ENCODE data around the gene CREBRF.

Gene CREBRF

GRCh38 chr5:173018358-173018757, 37.8 kb upstream of the CREBRF start:
- Histone ChIP-seq H3K4me3 (ENCODE audit: low read length) (no peak overlapping the region), H3K27me3 (ENCODE audit: insufficient read depth, low read length, poor library complexity) (no peaks in the 10 kb centered on the region), H3K36me3 (ENCODE audit: control insufficient read depth, insufficient read depth, low read length) (no peaks in the 10 kb centered on the region), H3K4me2 (ENCODE audit: low read length) (no peak overlapping the region), H2BK5ac (ENCODE audit: low read length) (peak overlapping the region; percentile 17), H3K4ac (ENCODE audit: low read depth, low read length) (no peak overlapping the region), H3K4me1 (ENCODE audit: control insufficient read depth, low read depth, low read length) (peaks cover 13% of the 10 kb centered on the region), H3K79me2 (ENCODE audit: control insufficient read depth, insufficient read depth, low read length) (peaks cover 6% of the 10 kb centered on the region), H3K79me1 (ENCODE audit: low read length) (peaks cover 7% of the 10 kb centered on the region), H3K27ac (ENCODE audit: low read depth, low read length) (no peak overlapping the region), H2BK15ac (replicated peaks; ENCODE audit: low read depth) (no peak overlapping the region), H3K56ac (ENCODE audit: low read length) (no peak overlapping the region), H2AK5ac (ENCODE audit: low read length) (no peak overlapping the region), H3K23ac (ENCODE audit: low read length) (no peak overlapping the region), H4K5ac (ENCODE audit: low read length) (no peak overlapping the region), H3K9ac (ENCODE audit: low read length) (no peak overlapping the region), H3K18ac (ENCODE audit: low read length) (no peak overlapping the region), H4K8ac (ENCODE audit: low read depth, low read length) (no peak overlapping the region), H2BK120ac (ENCODE audit: low read depth, low read length) (no peak overlapping the region)
- no CpG with 5 or more reads among the region's 4 CpGs for WGBS (ENCODE audit: extremely low coverage, insufficient coverage, low lambda C conversion rate)
- no peak for DNase-seq

DNA sequence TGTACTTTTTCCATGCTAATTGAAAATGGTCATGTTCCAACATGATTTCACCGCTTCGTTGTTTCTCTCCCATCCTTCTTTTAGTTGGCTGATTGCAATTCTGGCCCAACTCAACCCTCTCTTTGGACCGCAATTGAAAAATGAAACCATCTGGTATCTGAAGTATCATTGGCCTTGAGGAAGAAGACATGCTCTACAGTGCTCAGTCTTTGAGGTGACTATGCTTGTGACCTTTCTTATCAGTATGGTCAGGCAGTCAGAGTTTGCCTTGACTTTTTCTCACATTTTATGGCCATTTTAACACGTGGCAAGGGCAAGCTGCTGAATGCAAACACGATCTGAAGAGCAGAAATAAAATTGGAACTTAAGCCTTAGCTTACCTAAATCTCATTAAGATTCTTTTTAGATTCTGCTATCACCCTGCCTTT, 36.0 kb upstream of the CREBRF start:
- no peak overlapping the region for H4K8ac ChIP-seq (ENCODE audit: low read depth, low read length)
- H2BK15ac ChIP-seq (replicated peaks; ENCODE audit: low read depth): no peak overlapping the region
- no peak overlapping the region for H3K4me2 ChIP-seq (ENCODE audit: low read length)
- H3K4me1 ChIP-seq (ENCODE audit: control insufficient read depth, low read depth, low read length): peaks cover 13% of the 10 kb centered on the region
- no peak overlapping the region for H2BK5ac ChIP-seq (ENCODE audit: low read length)
- peaks cover 6% of the 10 kb centered on the region for H3K79me2 ChIP-seq (ENCODE audit: control insufficient read depth, insufficient read depth, low read length)
- H3K9ac ChIP-seq (ENCODE audit: low read length): no peak overlapping the region
- H3K4ac ChIP-seq (ENCODE audit: low read depth, low read length): no peak overlapping the region
- H3K56ac ChIP-seq (ENCODE audit: low read length): no peak overlapping the region
- H3K27me3 ChIP-seq (ENCODE audit: insufficient read depth, low read length, poor library complexity): no peaks in the 10 kb centered on the region
- DNase-seq: no peak
- peaks cover 7% of the 10 kb centered on the region for H3K79me1 ChIP-seq (ENCODE audit: low read length)
- no peak overlapping the region for H4K5ac ChIP-seq (ENCODE audit: low read length)
- H3K23ac ChIP-seq (ENCODE audit: low read length): no peak overlapping the region
- WGBS (ENCODE audit: extremely low coverage, insufficient coverage, low lambda C conversion rate): no CpG with 5 or more reads among the region's 5 CpGs
- H3K18ac ChIP-seq (ENCODE audit: low read length): no peak overlapping the region
- H3K27ac ChIP-seq (ENCODE audit: low read depth, low read length): no peak overlapping the region
- no peaks in the 10 kb centered on the region for H3K36me3 ChIP-seq (ENCODE audit: control insufficient read depth, insufficient read depth, low read length)
- H3K4me3 ChIP-seq (ENCODE audit: low read length): no peak overlapping the region
- H2AK5ac ChIP-seq (ENCODE audit: low read length): no peak overlapping the region
- H2BK120ac ChIP-seq (ENCODE audit: low read depth, low read length): no peak overlapping the region

- Histone ChIP-seq H2BK5ac (ENCODE audit: low read length) (no peak overlapping the region), H4K8ac (ENCODE audit: low read depth, low read length) (no peak overlapping the region), H3K4me2 (ENCODE audit: low read length) (no peak overlapping the region), H3K27me3 (ENCODE audit: insufficient read depth, low read length, poor library complexity) (no peaks in the 10 kb centered on the region), H2BK15ac (replicated peaks; ENCODE audit: low read depth) (no peak overlapping the region), H4K5ac (ENCODE audit: low read length) (no peak overlapping the region), H3K79me1 (ENCODE audit: low read length) (peaks cover 8% of the 10 kb centered on the region), H3K9ac (ENCODE audit: low read length) (no peak overlapping the region), H3K18ac (ENCODE audit: low read length) (no peak overlapping the region), H3K27ac (ENCODE audit: low read depth, low read length) (no peak overlapping the region), H3K4ac (ENCODE audit: low read depth, low read length) (no peak overlapping the region), H3K36me3 (ENCODE audit: control insufficient read depth, insufficient read depth, low read length) (no peaks in the 10 kb centered on the region), H3K79me2 (ENCODE audit: control insufficient read depth, insufficient read depth, low read length) (peaks cover 6% of the 10 kb centered on the region), H2AK5ac (ENCODE audit: low read length) (no peak overlapping the region), H3K4me1 (ENCODE audit: control insufficient read depth, low read depth, low read length) (peaks cover 9% of the 10 kb centered on the region), H3K4me3 (ENCODE audit: low read length) (no peak overlapping the region), H3K23ac (ENCODE audit: low read length) (no peak overlapping the region), H3K56ac (ENCODE audit: low read length) (no peak overlapping the region), H2BK120ac (ENCODE audit: low read depth, low read length) (no peak overlapping the region)
- no CpG with 5 or more reads among the region's 9 CpGs for WGBS (ENCODE audit: extremely low coverage, insufficient coverage, low lambda C conversion rate)
- DNase-seq: no peak
These were observed 35.5 kb upstream of the CREBRF start for GRCh38 chr5:173020643-173021042.

- H2AK5ac ChIP-seq (ENCODE audit: low read length): no peak overlapping the region
- H3K9ac ChIP-seq (ENCODE audit: low read length): no peak overlapping the region
- H2BK5ac ChIP-seq (ENCODE audit: low read length): no peak overlapping the region
- WGBS (ENCODE audit: extremely low coverage, insufficient coverage, low lambda C conversion rate): no CpG with 5 or more reads among the region's 6 CpGs
- no peak overlapping the region for H3K56ac ChIP-seq (ENCODE audit: low read length)
- H3K36me3 ChIP-seq (ENCODE audit: control insufficient read depth, insufficient read depth, low read length): no peaks in the 10 kb centered on the region
- no peak overlapping the region for H2BK120ac ChIP-seq (ENCODE audit: low read depth, low read length)
- H3K79me2 ChIP-seq (ENCODE audit: control insufficient read depth, insufficient read depth, low read length): peaks cover 5% of the 10 kb centered on the region
- no peak overlapping the region for H3K4ac ChIP-seq (ENCODE audit: low read depth, low read length)
- H2BK15ac ChIP-seq (replicated peaks; ENCODE audit: low read depth): no peak overlapping the region
- H3K27ac ChIP-seq (ENCODE audit: low read depth, low read length): no peak overlapping the region
- H3K23ac ChIP-seq (ENCODE audit: low read length): no peak overlapping the region
- no peak for DNase-seq
- H3K4me2 ChIP-seq (ENCODE audit: low read length): no peak overlapping the region
- peaks cover 11% of the 10 kb centered on the region for H3K79me1 ChIP-seq (ENCODE audit: low read length)
- H3K27me3 ChIP-seq (ENCODE audit: insufficient read depth, low read length, poor library complexity): no peaks in the 10 kb centered on the region
- no peak overlapping the region for H3K18ac ChIP-seq (ENCODE audit: low read length)
- H3K4me1 ChIP-seq (ENCODE audit: control insufficient read depth, low read depth, low read length): peaks cover 6% of the 10 kb centered on the region
- H4K5ac ChIP-seq (ENCODE audit: low read length): no peak overlapping the region
- H3K4me3 ChIP-seq (ENCODE audit: low read length): no peak overlapping the region
- no peak overlapping the region for H4K8ac ChIP-seq (ENCODE audit: low read depth, low read length)
These were observed 30.5 kb upstream of the CREBRF start for GRCh38 chr5:173025651-173026050.

DNA sequence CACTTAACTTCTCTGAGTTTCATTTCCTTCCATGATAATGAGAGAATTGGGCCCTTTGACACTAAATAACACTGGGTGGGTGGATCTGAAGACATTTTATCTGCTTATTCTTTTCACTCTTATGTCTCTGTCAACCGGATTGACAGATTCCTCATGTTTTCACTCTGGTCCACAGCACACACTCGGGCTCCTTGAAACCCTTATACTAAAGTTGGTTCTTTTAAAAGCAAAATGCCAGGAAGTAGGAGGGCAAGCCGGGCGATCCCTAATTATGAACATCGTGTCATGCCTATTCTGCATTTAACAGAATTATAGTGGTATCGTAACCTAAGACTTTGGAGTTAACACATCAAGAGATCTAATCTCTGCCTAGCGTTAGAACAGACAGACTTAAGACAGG, 28.2 kb upstream of the CREBRF start:
- H4K8ac ChIP-seq (ENCODE audit: low read depth, low read length): no peak overlapping the region
- no peak for DNase-seq
- H3K27me3 ChIP-seq (ENCODE audit: insufficient read depth, low read length, poor library complexity): no peaks in the 10 kb centered on the region
- no peak overlapping the region for H2AK5ac ChIP-seq (ENCODE audit: low read length)
- WGBS (ENCODE audit: extremely low coverage, insufficient coverage, low lambda C conversion rate): no CpG with 5 or more reads among the region's 7 CpGs
- H3K4me2 ChIP-seq (ENCODE audit: low read length): no peak overlapping the region
- H3K56ac ChIP-seq (ENCODE audit: low read length): no peak overlapping the region
- H3K79me1 ChIP-seq (ENCODE audit: low read length): peaks cover 11% of the 10 kb centered on the region
- no peak overlapping the region for H3K27ac ChIP-seq (ENCODE audit: low read depth, low read length)
- no peak overlapping the region for H3K4ac ChIP-seq (ENCODE audit: low read depth, low read length)
- no peak overlapping the region for H2BK15ac ChIP-seq (replicated peaks; ENCODE audit: low read depth)
- no peak overlapping the region for H2BK120ac ChIP-seq (ENCODE audit: low read depth, low read length)
- H3K4me3 ChIP-seq (ENCODE audit: low read length): no peak overlapping the region
- peaks cover 5% of the 10 kb centered on the region for H3K79me2 ChIP-seq (ENCODE audit: control insufficient read depth, insufficient read depth, low read length)
- H3K9ac ChIP-seq (ENCODE audit: low read length): no peak overlapping the region
- H4K5ac ChIP-seq (ENCODE audit: low read length): no peak overlapping the region
- no peaks in the 10 kb centered on the region for H3K36me3 ChIP-seq (ENCODE audit: control insufficient read depth, insufficient read depth, low read length)
- peaks cover 6% of the 10 kb centered on the region for H3K4me1 ChIP-seq (ENCODE audit: control insufficient read depth, low read depth, low read length)
- no peak overlapping the region for H3K23ac ChIP-seq (ENCODE audit: low read length)
- no peak overlapping the region for H2BK5ac ChIP-seq (ENCODE audit: low read length)
- H3K18ac ChIP-seq (ENCODE audit: low read length): no peak overlapping the region

- Histone ChIP-seq H3K79me2 (ENCODE audit: control insufficient read depth, insufficient read depth, low read length) (peaks cover 5% of the 10 kb centered on the region), H2BK15ac (replicated peaks; ENCODE audit: low read depth) (no peak overlapping the region), H3K23ac (ENCODE audit: low read length) (no peak overlapping the region), H3K4me2 (ENCODE audit: low read length) (no peak overlapping the region), H3K27ac (ENCODE audit: low read depth, low read length) (no peak overlapping the region), H3K4me3 (ENCODE audit: low read length) (no peak overlapping the region), H3K27me3 (ENCODE audit: insufficient read depth, low read length, poor library complexity) (no peaks in the 10 kb centered on the region), H2BK120ac (ENCODE audit: low read depth, low read length) (no peak overlapping the region), H3K79me1 (ENCODE audit: low read length) (peaks cover 11% of the 10 kb centered on the region), H3K18ac (ENCODE audit: low read length) (no peak overlapping the region), H3K56ac (ENCODE audit: low read length) (peak overlapping the region; percentile 28), H2BK5ac (ENCODE audit: low read length) (no peak overlapping the region), H3K36me3 (ENCODE audit: control insufficient read depth, insufficient read depth, low read length) (no peaks in the 10 kb centered on the region), H3K9ac (ENCODE audit: low read length) (no peak overlapping the region), H4K8ac (ENCODE audit: low read depth, low read length) (no peak overlapping the region), H2AK5ac (ENCODE audit: low read length) (no peak overlapping the region), H3K4me1 (ENCODE audit: control insufficient read depth, low read depth, low read length) (peaks cover 6% of the 10 kb centered on the region), H3K4ac (ENCODE audit: low read depth, low read length) (no peak overlapping the region), H4K5ac (ENCODE audit: low read length) (no peak overlapping the region)
- WGBS (ENCODE audit: extremely low coverage, insufficient coverage, low lambda C conversion rate): no CpG with 5 or more reads among the region's 4 CpGs
- no peak for DNase-seq
These were observed 27.3 kb upstream of the CREBRF start for GRCh38 chr5:173028811-173029327.

Data from mesendoderm (in vitro differentiated cells).